Pancreas (tissue), 10 donors: ENCODE results near the gene ZC3H11A. TPM values are rescaled to one million over a fixed set of nuclear protein-coding genes. Genes with fewer than 3 reads are reported as not detected.
"Not testable (repeated sequence)": the region's sequence is repeated elsewhere in the genome, so short reads cannot be mapped to it uniquely, and the experiment has no call there.

ENCODE experiments used
- ATAC-seq, 4 donors: fragments of 200-7000 bp; cut with Tn5 transposase; one replicate each; pipeline versions ENCODE4 v1.8.0 to v1.9.1; 2020; ENCODE audit warnings: mild to moderate bottlenecking in 4 of 4, moderate library complexity in 4 of 4
- DNase-seq, 6 donors: peaks; one replicate each; pipeline ENCODE4 v3.0.0-alpha.2; 2020
- FAIRE-seq: peaks from 2 replicates; lab custom pipeline; 2012; peaks lifted over from hg19 to GRCh38; lab: Jason Lieb, UNC
- H3K27ac ChIP-seq, 4 donors: fragments of 200-600 bp; sonication (generic); 1 replicate in 3 of 4; 2 replicates in 1 of 4; pipeline versions ENCODE4 v1.5.0 to v1.8.0; 2020
- H3K27me3 ChIP-seq, 4 donors: fragments of 200-600 bp; one replicate each; pipeline ENCODE4 v1.8.0; 2021
- H3K36me3 ChIP-seq, 3 donors: fragments of 200-600 bp; sonication (generic) in 1 of 3; one replicate each; pipeline versions ENCODE4 v1.5.0 to v1.8.0; 2020 to 2021
- H3K4me1 ChIP-seq, 3 donors: fragments of 200-600 bp; one replicate each; pipeline ENCODE4 v1.8.0; 2021
- H3K4me3 ChIP-seq, 4 donors: fragments of 200-600 bp; sonication (generic) in 2 of 4; one replicate each; pipeline versions ENCODE4 v1.5.0 to v1.8.0; 2020 to 2021
- H3K9me3 ChIP-seq, 4 donors: fragments of 200-600 bp; one replicate each; pipeline ENCODE4 v1.8.0; 2021
- CTCF ChIP-seq, 4 donors: fragments of 200-600 bp; sonication (generic) in 3 of 4; IDR thresholded peaks; one replicate each; pipeline versions ENCODE4 v1.5.0 to v1.8.0; 2021; ENCODE audit warnings: antibody characterized with exemption in 4 of 4
- WGBS, 2 donors: extraction: QIAGEN DNeasy Blood & Tissue Kit; methylation state at CpG; one replicate each; pipeline ENCODE4 v1.1.7; 2013; 5-methylcytosine and 5-hydroxymethylcytosine counted together
- intact Hi-C, 3 donors: fragments of 100-400 bp; cut with DNase I; formaldehyde crosslinking; loops; one replicate each; pipeline versions ENCODE4 v1.11.1 to v1.14.2; 2022
- polyA plus RNA-seq, 2 donors: library from polyadenylated mRNA; stranded (reverse); fragments of 200-250 nt; gene quantifications; one replicate each; pipeline ENCODE4 v1.2.3, GENCODE V29; 2013
- total RNA-seq, 6 donors: library from RNA; stranded (reverse); fragmentation: NEBNext Ultra II Directional in 4 of 6; extraction: Animal tissue kit (Norgen Biotek cat#: 25700) in 4 of 6; gene quantifications; one replicate each; pipeline versions ENCODE4 v1.2.1 to v1.2.4, GENCODE V29; 2021 to 2023
- donor health status: healthy with polysubstance abuse.
- donor health status: DM: no; HTN: no; CAD: no; lungs with moderate emphysema.
- donor health status: DM: no; HTN: no; CAD: no.
- donor health status: control.
- donor health status: control.
- donor health status: Bipolar disorder and iron deficiency.
- donor health status: DM: yes; HTN: yes; CAD: no.
- donor health status: DM: no; HTN: no; CAD: no.
- donor health status: DM: no; HTN: no; CAD: no.
- donor health status: DM: yes; HTN: yes; CAD: no.

Gene ZC3H11A
- total and polyA plus RNA-seq, 8 donors, result 19.1 to 60.1 (median 29.4) TPM

GRCh38 chr1:203781962-203782361, 13.5 kb upstream of the ZC3H11A start:
- Histone ChIP-seq H3K27ac (no peak overlapping the region), H3K4me1 (no peaks in the 10 kb centered on the region), H3K27me3 (no peaks in the 10 kb centered on the region), H3K9me3 (no peaks in the 10 kb centered on the region), H3K4me3 (no peak overlapping the region), H3K36me3 (no peaks in the 10 kb centered on the region)
- no peak for DNase-seq
- ATAC-seq, result no peak
- intact Hi-C loops, result no loop called here
- no peak for TF ChIP-seq CTCF (IDR thresholded peaks at IDR 0.05)
- 85 to 88% methylated on average over 7 of the region's 7 CpGs for WGBS, 2 donors
- FAIRE-seq, result no peak

DNA sequence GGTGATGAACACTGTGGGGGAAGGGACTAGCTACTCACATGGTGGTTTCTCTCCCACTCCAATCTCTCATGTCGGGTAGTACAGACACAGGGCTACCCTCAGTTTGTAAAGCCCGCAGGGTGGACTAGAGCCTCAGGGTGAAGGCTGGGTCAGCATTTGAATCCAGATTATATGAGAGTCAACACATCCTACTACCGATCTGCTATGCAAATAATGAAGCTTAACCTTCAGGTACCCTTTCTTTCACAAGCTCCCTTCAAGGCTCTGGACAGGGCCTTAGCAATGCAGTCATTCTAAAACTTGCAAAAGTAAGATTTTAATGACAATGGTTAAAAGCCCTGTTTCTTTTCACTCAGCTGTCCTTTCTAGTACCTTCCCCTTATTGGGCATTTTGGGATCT, 5.5 kb upstream of the ZC3H11A start:
- intact Hi-C loops, result no loop called here
- no peak overlapping the region for H3K4me3 ChIP-seq
- H3K4me1 ChIP-seq, result peaks cover 0 to 1% (median 0%) of the 10 kb centered on the region in 3 donors
- no peak overlapping the region for H3K27ac ChIP-seq
- no peak for DNase-seq
- TF ChIP-seq CTCF (IDR thresholded peaks at IDR 0.05), result no peak
- no peak for FAIRE-seq
- no peaks in the 10 kb centered on the region for H3K27me3 ChIP-seq
- no peak for ATAC-seq
- H3K36me3 ChIP-seq, result no peaks in the 10 kb centered on the region
- H3K9me3 ChIP-seq, result no peaks in the 10 kb centered on the region
- 60 to 71% methylated on average over 3 of the region's 3 CpGs for WGBS, 2 donors

DNA sequence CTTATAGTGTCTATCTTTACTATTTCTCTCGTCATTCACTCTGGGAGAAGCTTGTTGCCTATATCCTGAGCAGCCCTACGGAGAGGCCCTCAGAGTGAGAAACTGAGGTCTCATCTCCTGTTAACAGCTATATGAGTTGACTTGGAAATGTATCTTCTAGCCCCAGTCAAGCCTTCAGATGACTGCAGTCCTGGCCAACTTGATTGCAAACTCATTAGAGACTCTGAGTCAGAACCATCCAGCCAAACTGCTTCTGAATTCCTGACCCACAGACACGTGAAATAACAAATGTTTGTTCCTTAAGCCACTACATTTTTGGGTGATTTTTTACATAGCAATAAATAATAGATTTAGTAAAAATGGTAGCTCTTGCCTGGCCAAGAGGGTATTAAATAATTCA, 3.9 kb upstream of the ZC3H11A start:
- ATAC-seq (no peak), DNase-seq (no peak), FAIRE-seq (no peak)
- H3K4me3 ChIP-seq, result no peak overlapping the region
- H3K27ac ChIP-seq, result no peak overlapping the region
- 85 to 87% methylated on average over 3 of the region's 3 CpGs for WGBS, 2 donors
- no peaks in the 10 kb centered on the region for H3K9me3 ChIP-seq
- intact Hi-C loops, result no loop called here
- TF ChIP-seq CTCF (IDR thresholded peaks at IDR 0.05), result no peak
- no peaks in the 10 kb centered on the region for H3K36me3 ChIP-seq
- H3K4me1 ChIP-seq, result peaks cover 0 to 4% (median 0%) of the 10 kb centered on the region in 3 donors
- no peaks in the 10 kb centered on the region for H3K27me3 ChIP-seq

GRCh38 chr1:203792486-203792885, 2.9 kb upstream of the ZC3H11A start:
- intact Hi-C loops, result no loop called here
- Histone ChIP-seq H3K4me1 (peaks cover 6 to 11% (median 7%) of the 10 kb centered on the region in 3 donors), H3K27me3 (no peaks in the 10 kb centered on the region), H3K4me3 (no peak overlapping the region), H3K27ac (no peak overlapping the region), H3K36me3 (no peaks in the 10 kb centered on the region), H3K9me3 (no peaks in the 10 kb centered on the region)
- DNase-seq (no peak), FAIRE-seq (no peak), ATAC-seq (no peak)
- no peak for TF ChIP-seq CTCF (IDR thresholded peaks at IDR 0.05)
- 81 to 83% methylated on average over 2 of the region's 2 CpGs for WGBS, 2 donors

DNA sequence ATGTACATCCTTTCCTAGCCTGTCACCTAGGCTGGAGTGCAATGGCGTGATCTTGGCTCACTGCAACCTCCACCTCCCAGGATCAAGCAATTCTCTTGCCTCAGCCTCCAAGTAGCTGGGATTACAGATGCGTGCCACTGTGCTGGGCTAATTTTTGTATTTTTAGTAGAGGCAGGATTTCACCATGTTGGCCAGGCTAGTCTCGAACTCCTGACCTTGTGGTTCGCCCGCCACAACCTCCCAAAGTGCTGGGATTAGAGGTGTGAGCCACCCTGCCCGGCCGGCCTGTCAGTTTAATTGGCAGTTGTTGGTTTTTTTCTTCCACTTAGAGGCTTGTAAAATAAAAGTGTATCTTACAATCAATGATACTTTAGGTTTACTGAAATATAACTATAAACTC, 1.9 kb upstream of the ZC3H11A start:
- H3K9me3 ChIP-seq, DNase-seq, H3K27me3 ChIP-seq, ATAC-seq, H3K4me3 ChIP-seq, H3K27ac ChIP-seq, FAIRE-seq, H3K36me3 ChIP-seq, intact Hi-C loops: not testable (repeated sequence)
- H3K4me1 ChIP-seq, result peaks cover 7 to 15% (median 11%) of the 10 kb centered on the region in 3 donors
- WGBS, 2 donors, result 95 to 96% methylated on average over 7 of the region's 7 CpGs
